ENCODE measurements around the gene PPARA. TPM values are rescaled to one million over a fixed set of nuclear protein-coding genes. Genes with fewer than 3 reads are reported as not detected.

The PPARA gene
- total and polyA plus RNA-seq, 2 experiments from 2014 or later, result 4.7 to 12.6 TPM

DNA sequence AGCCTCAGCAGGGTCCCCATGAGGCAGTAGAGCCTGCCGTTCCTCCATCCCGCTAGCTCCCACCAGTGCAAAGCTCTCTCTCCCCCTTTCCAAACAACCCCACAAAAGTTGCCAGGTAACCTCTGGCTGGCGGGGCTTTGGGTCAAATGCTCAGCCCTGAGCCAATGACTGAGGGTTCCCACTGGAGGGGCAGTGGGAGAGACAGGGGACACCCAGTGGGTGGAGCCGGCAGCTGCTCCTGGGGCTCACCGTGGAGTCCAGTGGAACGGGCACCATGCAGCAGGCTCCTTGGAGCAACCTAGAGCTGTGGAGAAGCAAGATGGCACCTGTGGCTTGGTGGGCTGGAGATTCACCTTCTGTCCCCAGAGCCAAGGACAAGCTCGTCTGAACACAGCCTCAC lies 25.0 kb upstream of the PPARA start (continued):
- TF ChIP-seq ZNF331 (CRISPR knock-in tag; IDR thresholded peaks at IDR 0.05; ENCODE audit: low read depth) (no peak), EZH2phosphoT487 (IDR thresholded peaks at IDR 0.05; ENCODE audit: unreplicated experiment) (no peak)

DNA sequence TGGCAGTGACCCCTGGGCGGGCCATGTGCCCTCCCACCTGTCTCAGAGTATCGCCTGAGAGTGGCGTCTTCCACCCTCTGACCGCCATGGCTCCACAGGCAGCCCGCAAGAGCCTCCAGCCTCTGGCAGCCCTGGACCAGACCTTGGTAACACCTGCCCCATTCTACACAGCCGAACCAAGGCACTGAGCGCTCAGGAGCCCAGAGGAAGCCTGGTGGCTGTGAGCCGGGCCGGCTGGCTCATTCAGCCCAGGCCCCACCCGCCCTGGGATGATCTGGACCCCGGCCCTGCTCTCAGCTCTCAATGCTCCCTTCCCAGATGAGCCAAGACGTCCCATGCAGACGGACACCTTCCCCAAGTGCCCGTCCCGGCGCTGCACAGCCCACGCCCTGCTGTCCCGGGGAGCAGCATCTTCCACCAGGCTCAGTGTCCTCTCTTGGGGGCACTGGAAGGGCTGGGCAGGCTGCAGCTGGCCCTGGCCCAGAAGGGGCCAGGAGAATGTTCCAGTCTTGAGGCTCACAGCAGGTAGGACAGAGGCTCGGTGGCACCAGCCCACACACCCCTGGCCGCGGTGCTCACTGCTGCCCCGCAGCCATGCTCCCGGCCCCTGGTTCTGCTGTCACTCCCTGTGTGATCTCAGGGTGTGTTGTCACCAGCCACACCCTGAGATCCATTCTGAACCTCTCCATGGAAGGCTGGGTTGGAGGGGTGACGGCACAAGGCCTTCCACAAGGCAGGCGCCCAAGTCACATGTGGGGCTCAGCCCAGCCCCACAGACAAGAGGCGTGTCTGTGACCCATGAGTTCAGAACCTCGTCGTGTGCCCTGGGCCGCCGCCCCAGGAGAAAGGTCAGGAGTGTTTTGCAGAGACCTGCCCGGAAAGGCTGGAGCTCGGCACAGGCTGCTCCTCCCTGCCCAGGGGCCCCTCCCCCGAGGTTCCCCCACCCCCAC lies 24.2 kb upstream of the PPARA start:
- ATAC-seq (no peak), DNase-seq (ENCODE audit: low spot score) (no peak)
- Mint-ChIP-seq H3K9me3 (no peaks in the 10 kb centered on the region), H3K27me3 (ENCODE audit: insufficient read depth, low read depth, poor library complexity) (peaks cover 6% of the 10 kb centered on the region), H3K4me3 (no peak overlapping the region), H3K4me1 (no peaks in the 10 kb centered on the region), H3K27ac (no peak overlapping the region), H3K36me3 (ENCODE audit: low read depth) (no peaks in the 10 kb centered on the region)
- Histone ChIP-seq H3K27ac (ENCODE audit: low read depth) (no peak overlapping the region), H3K36me3 (ENCODE audit: insufficient read depth) (no peaks in the 10 kb centered on the region), H3K4me2 (no peak overlapping the region), H3F3A (replicated peaks; ENCODE audit: low read depth) (no peaks in the 10 kb centered on the region), H3K79me2 (replicated peaks; ENCODE audit: insufficient read depth) (no peaks in the 10 kb centered on the region), H3K4me1 (ENCODE audit: insufficient read depth) (no peaks in the 10 kb centered on the region), H3K9me2 (ENCODE audit: insufficient read depth) (no peaks in the 10 kb centered on the region), H4K20me1 (replicated peaks; ENCODE audit: insufficient read depth) (no peaks in the 10 kb centered on the region), H2AFZ (no peak overlapping the region), H3K4me3 (no peak overlapping the region), H3K27me3 (ENCODE audit: insufficient read depth) (no peaks in the 10 kb centered on the region)
- no peak for TF ChIP-seq ZNF114 (CRISPR knock-in tag; IDR thresholded peaks at IDR 0.05)
- no peak for TF ChIP-seq POLR2AphosphoS5 (IDR thresholded peaks at IDR 0.05; ENCODE audit: low read depth)
- no peak for TF ChIP-seq CTCF (conservative IDR thresholded peaks at IDR 0.05; ENCODE audit: low read depth in 2 of 2)
- TF ChIP-seq CREB1 (CRISPR knock-in tag; IDR thresholded peaks at IDR 0.05; ENCODE audit: low read depth), result no peak
- TF ChIP-seq EZH2 (IDR thresholded peaks at IDR 0.05; ENCODE audit: low read depth, unreplicated experiment), result no peak
- no peak for TF ChIP-seq STAT1 (IDR thresholded peaks at IDR 0.05; ENCODE audit: unreplicated experiment)
- no peak for TF ChIP-seq EZH2phosphoT487 (IDR thresholded peaks at IDR 0.05; ENCODE audit: unreplicated experiment)
- TF ChIP-seq REST (IDR thresholded peaks at IDR 0.05; ENCODE audit: unreplicated experiment), result no peak
- no peak for TF ChIP-seq ETS1 (IDR thresholded peaks at IDR 0.05)
- no peak for TF ChIP-seq ZNF331 (CRISPR knock-in tag; IDR thresholded peaks at IDR 0.05; ENCODE audit: low read depth)
- no peak for TF ChIP-seq NANOG (IDR thresholded peaks at IDR 0.05; ENCODE audit: borderline replicate concordance)
- no peak for TF ChIP-seq JUNB (IDR thresholded peaks at IDR 0.05; ENCODE audit: unreplicated experiment)

All from GM23338 (cell line).